Ovary (tissue), 3 donors: ENCODE data around the gene TNKS2.

Experiments
- CTCF ChIP-seq, 3 donors: fragments of 450-650 bp in 2 of 3; fragments of 200-600 bp in 1 of 3; IDR thresholded peaks; one replicate each; pipeline versions ENCODE4 v1.5.1 to v1.8.0; 2016 to 2022; ENCODE audit warnings: antibody characterized with exemption in 3 of 3, mild to moderate bottlenecking in 1 of 3
- EP300 ChIP-seq: sonication (generic); formaldehyde crosslinking; IDR thresholded peaks from one replicate; pipeline ENCODE4 v1.6.1; 2017; ENCODE audit warnings: antibody characterized with exemption
- POLR2A ChIP-seq: fragments of 450-650 bp; IDR thresholded peaks from one replicate; pipeline ENCODE4 v1.6.1; 2017; ENCODE audit warnings: antibody characterized with exemption, mild to moderate bottlenecking, moderate library complexity
- donor health status: DM: no; HTN: no; CAD: no.

- TF ChIP-seq CTCF (IDR thresholded peaks at IDR 0.05) (no peak), POLR2A (no peak), EP300 (no peak)
These were observed 30.1 kb upstream of the TNKS2 start for GRCh38 chr10:91768123-91768522.
